ENCODE results near the gene ACO2.

DNA sequence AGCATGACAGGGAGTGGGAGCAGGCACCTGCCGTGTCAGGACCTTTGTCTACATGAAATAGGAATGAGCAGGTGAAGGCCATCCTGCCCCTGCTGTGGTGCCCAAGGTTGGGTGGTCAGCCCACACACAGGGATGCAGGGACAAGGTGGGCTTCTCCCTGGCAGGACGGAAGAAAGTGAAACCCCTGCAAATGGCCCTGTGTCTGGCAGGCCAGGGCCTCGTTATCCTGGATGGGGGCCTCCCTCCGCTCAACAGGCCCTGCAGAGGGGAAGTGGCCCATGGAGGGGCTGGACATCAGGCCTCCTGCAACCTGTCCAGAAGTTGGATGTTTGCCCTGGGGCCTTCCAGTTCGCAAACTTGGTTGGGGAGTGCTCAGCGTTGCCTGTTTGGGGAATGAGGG lies 37.3 kb upstream of the ACO2 start:
- TF ChIP-seq, protein P1, sequence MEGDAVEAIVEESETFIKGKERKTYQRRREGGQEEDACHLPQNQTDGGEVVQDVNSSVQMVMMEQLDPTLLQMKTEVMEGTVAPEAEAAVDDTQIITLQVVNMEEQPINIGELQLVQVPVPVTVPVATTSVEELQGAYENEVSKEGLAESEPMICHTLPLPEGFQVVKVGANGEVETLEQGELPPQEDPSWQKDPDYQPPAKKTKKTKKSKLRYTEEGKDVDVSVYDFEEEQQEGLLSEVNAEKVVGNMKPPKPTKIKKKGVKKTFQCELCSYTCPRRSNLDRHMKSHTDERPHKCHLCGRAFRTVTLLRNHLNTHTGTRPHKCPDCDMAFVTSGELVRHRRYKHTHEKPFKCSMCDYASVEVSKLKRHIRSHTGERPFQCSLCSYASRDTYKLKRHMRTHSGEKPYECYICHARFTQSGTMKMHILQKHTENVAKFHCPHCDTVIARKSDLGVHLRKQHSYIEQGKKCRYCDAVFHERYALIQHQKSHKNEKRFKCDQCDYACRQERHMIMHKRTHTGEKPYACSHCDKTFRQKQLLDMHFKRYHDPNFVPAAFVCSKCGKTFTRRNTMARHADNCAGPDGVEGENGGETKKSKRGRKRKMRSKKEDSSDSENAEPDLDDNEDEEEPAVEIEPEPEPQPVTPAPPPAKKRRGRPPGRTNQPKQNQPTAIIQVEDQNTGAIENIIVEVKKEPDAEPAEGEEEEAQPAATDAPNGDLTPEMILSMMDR (IDR thresholded peaks at IDR 0.05): no peak
- no peak for TF ChIP-seq EP300 (IDR thresholded peaks at IDR 0.05)

All from tibial nerve (tissue), 4 donors.